ENCODE results near the gene CDK17.

GRCh38 chr12:96236221-96236822 lies 163.9 kb downstream of the CDK17 start:
- no peak for TF ChIP-seq CTCF (IDR thresholded peaks at IDR 0.05)
- TF ChIP-seq POLR2A (IDR thresholded peaks at IDR 0.05): no peak
- TF ChIP-seq EP300 (IDR thresholded peaks at IDR 0.05): no peak
